Ishikawa (cell line): ENCODE measurements around the gene STAC3.

ENCODE experiments used
- CEBPB ChIP-seq: IDR thresholded peaks from 2 replicates; pipeline ENCODE4 v1.6.1; 2012
- CREB1 ChIP-seq: IDR thresholded peaks from 2 replicates; pipeline ENCODE4 v1.6.1; 2012; ENCODE audit warnings: low read depth
- EGR1 ChIP-seq: IDR thresholded peaks from 2 replicates; pipeline ENCODE4 v1.6.1; 2012
- EP300 ChIP-seq: IDR thresholded peaks from 2 replicates; pipeline ENCODE4 v1.6.1; 2012; ENCODE audit warnings: borderline replicate concordance
- RAD21 ChIP-seq: IDR thresholded peaks from 2 replicates; pipeline ENCODE4 v1.6.1; 2012; ENCODE audit warnings: low read depth
- TAF1 ChIP-seq: IDR thresholded peaks from 2 replicates; pipeline ENCODE4 v1.6.1; 2012; ENCODE audit warnings: low read depth, mild to moderate bottlenecking
- TEAD4 ChIP-seq: IDR thresholded peaks from 2 replicates; pipeline ENCODE4 v1.6.1; 2012
- YY1 ChIP-seq: IDR thresholded peaks from 2 replicates; pipeline ENCODE4 v1.6.1; 2012; ENCODE audit warnings: low read depth
- TF ChIP-seq, protein P1 (sequence below): IDR thresholded peaks from 2 replicates; pipeline ENCODE4 v1.6.1; 2012
- TF ChIP-seq, protein P2 (sequence below): IDR thresholded peaks from 2 replicates; pipeline ENCODE4 v1.6.1; 2012; ENCODE audit warnings: low read depth, mild to moderate bottlenecking
- TF ChIP-seq, protein P3 (sequence below): IDR thresholded peaks from 2 replicates; pipeline ENCODE4 v1.6.1; 2012

GRCh38 chr12:57215668-57216013 lies 35.3 kb downstream of the STAC3 start:
- TF ChIP-seq CREB1 (no peak), EP300 (no peak), YY1 (no peak), TAF1 (no peak), RAD21 (no peak), CEBPB (no peak), TEAD4 (no peak), EGR1 (no peak)
- TF ChIP-seq, protein P1, sequence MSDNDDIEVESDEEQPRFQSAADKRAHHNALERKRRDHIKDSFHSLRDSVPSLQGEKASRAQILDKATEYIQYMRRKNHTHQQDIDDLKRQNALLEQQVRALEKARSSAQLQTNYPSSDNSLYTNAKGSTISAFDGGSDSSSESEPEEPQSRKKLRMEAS: no peak
- TF ChIP-seq, protein P2, sequence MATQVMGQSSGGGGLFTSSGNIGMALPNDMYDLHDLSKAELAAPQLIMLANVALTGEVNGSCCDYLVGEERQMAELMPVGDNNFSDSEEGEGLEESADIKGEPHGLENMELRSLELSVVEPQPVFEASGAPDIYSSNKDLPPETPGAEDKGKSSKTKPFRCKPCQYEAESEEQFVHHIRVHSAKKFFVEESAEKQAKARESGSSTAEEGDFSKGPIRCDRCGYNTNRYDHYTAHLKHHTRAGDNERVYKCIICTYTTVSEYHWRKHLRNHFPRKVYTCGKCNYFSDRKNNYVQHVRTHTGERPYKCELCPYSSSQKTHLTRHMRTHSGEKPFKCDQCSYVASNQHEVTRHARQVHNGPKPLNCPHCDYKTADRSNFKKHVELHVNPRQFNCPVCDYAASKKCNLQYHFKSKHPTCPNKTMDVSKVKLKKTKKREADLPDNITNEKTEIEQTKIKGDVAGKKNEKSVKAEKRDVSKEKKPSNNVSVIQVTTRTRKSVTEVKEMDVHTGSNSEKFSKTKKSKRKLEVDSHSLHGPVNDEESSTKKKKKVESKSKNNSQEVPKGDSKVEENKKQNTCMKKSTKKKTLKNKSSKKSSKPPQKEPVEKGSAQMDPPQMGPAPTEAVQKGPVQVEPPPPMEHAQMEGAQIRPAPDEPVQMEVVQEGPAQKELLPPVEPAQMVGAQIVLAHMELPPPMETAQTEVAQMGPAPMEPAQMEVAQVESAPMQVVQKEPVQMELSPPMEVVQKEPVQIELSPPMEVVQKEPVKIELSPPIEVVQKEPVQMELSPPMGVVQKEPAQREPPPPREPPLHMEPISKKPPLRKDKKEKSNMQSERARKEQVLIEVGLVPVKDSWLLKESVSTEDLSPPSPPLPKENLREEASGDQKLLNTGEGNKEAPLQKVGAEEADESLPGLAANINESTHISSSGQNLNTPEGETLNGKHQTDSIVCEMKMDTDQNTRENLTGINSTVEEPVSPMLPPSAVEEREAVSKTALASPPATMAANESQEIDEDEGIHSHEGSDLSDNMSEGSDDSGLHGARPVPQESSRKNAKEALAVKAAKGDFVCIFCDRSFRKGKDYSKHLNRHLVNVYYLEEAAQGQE: no peak
- TF ChIP-seq, protein P3, sequence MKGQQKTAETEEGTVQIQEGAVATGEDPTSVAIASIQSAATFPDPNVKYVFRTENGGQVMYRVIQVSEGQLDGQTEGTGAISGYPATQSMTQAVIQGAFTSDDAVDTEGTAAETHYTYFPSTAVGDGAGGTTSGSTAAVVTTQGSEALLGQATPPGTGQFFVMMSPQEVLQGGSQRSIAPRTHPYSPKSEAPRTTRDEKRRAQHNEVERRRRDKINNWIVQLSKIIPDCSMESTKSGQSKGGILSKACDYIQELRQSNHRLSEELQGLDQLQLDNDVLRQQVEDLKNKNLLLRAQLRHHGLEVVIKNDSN: no peak
